ENCODE results near the gene AQP5. TPM values are rescaled to one million over a fixed set of nuclear protein-coding genes. Genes with fewer than 3 reads are reported as not detected.
A peak's percentile ranks its signal among the peaks of the same experiment; 100 is the strongest.

Gene AQP5
- total RNA-seq, 6 experiments from 2014 or later: not detected

DNA sequence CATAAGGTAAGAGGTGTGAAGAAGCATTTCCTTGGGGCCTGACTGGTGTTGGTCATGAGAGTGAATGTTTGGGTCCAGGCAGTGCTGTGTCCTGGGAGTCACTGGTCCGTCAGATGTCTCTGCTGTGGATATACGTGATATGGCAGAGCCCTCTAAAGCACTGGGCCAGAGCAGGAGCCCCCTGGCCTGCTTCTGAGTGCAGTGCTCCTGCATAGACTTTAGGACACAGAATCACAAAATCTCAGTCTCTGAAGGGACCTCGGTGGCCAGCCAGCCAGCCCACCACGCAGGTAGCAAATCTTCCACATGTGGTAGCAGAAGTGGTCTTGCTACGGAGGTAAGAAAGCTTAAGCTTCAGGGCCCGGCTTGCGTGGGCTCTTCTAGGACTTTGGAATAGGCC, 29.6 kb upstream of the AQP5 start:
- no peaks in the 10 kb centered on the region for H3K36me3 ChIP-seq
- no peak overlapping the region for H3K27ac ChIP-seq
- TF ChIP-seq CTCF (IDR thresholded peaks at IDR 0.05) (no peak), POLR2A (IDR thresholded peaks at IDR 0.05) (no peak)
- DNase-seq (no peak), ATAC-seq (no peak)
- WGBS (ENCODE audit: insufficient coverage, low coverage, low lambda C conversion rate, missing lambda C conversion rate): 70% methylated on average over 4 of the region's 7 CpGs
- no peaks in the 10 kb centered on the region for H3K9me3 ChIP-seq
- intact Hi-C loops (cut with DNase I): no loop called here
- no peaks in the 10 kb centered on the region for H3K4me1 ChIP-seq
- H3K4me3 ChIP-seq: no peak overlapping the region
- H3K27me3 ChIP-seq: no peaks in the 10 kb centered on the region

DNA sequence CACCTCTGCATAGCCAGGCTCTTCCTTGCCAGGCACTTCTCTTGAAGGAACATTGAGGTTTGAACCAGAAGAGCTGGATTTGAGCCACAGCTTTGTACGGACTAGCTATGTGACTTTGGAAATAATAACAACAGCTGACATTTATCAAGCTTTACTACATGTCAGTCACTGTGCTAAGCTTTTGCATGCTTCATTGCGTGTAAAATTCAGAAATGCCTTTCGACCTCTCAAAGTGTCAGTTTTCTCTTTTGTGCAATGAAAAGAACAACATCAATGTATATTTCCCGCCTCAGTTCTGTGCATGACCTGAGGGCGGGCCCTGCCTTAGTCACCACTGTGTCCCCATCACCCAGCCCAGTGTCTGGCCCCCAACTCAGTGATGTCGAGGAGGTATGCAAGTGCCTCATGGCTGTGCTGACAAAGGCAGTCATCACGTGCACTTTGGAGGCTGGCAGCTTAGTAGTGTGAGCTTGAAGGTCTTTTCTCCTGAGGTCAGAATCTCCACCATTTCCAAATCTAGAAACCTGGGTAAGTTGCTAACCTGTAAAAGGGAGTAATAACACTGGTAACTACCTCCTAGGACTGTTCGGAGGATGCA, 29.0 kb upstream of the AQP5 start:
- no peak for TF ChIP-seq POLR2A (IDR thresholded peaks at IDR 0.05)
- no peak for TF ChIP-seq CTCF (IDR thresholded peaks at IDR 0.05)
- no peaks in the 10 kb centered on the region for H3K27me3 ChIP-seq
- H3K4me3 ChIP-seq: no peak overlapping the region
- ATAC-seq: no peak
- H3K4me1 ChIP-seq: no peaks in the 10 kb centered on the region
- no peaks in the 10 kb centered on the region for H3K36me3 ChIP-seq
- WGBS (ENCODE audit: insufficient coverage, low coverage, low lambda C conversion rate, missing lambda C conversion rate): 86% methylated on average over 8 of the region's 8 CpGs
- intact Hi-C loops (cut with DNase I): no loop called here
- no peak overlapping the region for H3K27ac ChIP-seq
- no peaks in the 10 kb centered on the region for H3K9me3 ChIP-seq
- DNase-seq: no peak

DNA sequence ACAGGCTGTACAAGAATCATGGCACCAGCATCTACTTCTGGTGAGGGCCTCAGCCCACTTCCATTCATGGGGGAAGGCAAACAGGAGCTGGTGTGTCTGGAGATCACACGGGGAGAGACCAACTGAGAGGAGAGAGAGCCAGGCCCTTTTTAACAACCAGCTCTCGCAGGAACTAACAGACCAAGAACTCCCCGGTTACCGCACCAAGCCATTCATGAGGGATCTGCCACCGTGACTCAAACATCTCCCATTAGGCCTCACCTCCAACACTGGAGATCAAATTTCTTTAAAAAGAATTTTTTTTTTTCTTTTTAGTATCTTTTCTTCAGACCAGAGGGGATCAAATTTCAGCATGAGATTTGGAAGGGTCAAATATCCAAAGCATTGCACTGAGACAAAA, 27.9 kb upstream of the AQP5 start:
- TF ChIP-seq CTCF (IDR thresholded peaks at IDR 0.05): no peak
- TF ChIP-seq POLR2A (IDR thresholded peaks at IDR 0.05): no peak
- no peaks in the 10 kb centered on the region for H3K27me3 ChIP-seq
- whole genome bisulfite sequencing (ENCODE audit: insufficient coverage, low coverage, low lambda C conversion rate, missing lambda C conversion rate): 85% methylated on average over 5 of the region's 5 CpGs
- H3K27ac ChIP-seq: no peak overlapping the region
- H3K4me1 ChIP-seq: no peaks in the 10 kb centered on the region
- H3K9me3 ChIP-seq: no peaks in the 10 kb centered on the region
- intact Hi-C loops (cut with DNase I): no loop called here
- H3K36me3 ChIP-seq: no peaks in the 10 kb centered on the region
- ATAC-seq: no peak
- peak in 1 of 3 donors; percentile 17 for DNase-seq
- H3K4me3 ChIP-seq: no peak overlapping the region

DNA sequence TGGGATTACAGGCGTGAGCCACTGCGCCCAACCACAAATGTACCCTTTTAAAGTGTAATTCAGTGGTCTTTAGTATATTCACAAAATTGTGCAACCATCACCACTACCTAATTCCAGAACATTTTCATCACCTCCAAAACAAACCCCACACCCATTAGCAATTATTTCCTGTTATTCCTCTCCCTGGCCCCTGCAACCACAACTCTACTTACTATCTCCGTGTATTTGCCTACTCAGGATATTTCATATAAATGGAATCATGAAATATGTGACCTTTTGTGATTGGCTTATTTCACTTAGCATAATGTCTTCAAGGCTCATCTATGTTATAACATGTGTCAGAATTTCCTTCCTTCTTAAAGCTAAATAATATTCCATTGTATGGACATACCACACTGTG, 27.2 kb upstream of the AQP5 start:
- Histone ChIP-seq H3K27me3 (no peaks in the 10 kb centered on the region), H3K4me3 (no peak overlapping the region), H3K36me3 (no peaks in the 10 kb centered on the region), H3K4me1 (no peaks in the 10 kb centered on the region), H3K27ac (no peak overlapping the region), H3K9me3 (no peaks in the 10 kb centered on the region)
- no peak for DNase-seq
- intact Hi-C loops (cut with DNase I): no loop called here
- no peak for ATAC-seq
- 46% methylated on average over 1 of the region's 3 CpGs for WGBS (ENCODE audit: insufficient coverage, low coverage, low lambda C conversion rate, missing lambda C conversion rate)
- TF ChIP-seq POLR2A (IDR thresholded peaks at IDR 0.05) (no peak), CTCF (IDR thresholded peaks at IDR 0.05) (no peak)

DNA sequence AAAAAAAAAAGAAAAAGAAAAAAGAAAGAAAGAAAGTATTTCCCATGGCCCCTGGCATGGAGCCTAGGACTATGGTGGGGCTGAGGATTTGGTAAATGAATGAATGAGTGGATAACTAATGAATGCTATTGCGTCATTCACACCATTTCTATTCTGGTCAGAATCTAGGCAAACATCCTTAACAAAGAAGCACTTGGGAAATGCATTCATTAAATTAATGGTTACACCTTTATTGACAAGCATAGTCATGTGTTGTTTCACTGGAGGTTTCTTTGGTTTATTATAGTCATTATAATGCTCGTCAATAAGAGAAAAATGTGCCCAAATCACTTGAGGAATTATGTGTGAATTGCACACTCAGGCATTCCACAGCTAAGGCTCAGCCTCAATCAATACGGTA, 24.7 kb upstream of the AQP5 start:
- no peak overlapping the region for H3K4me3 ChIP-seq
- DNase-seq (no peak), ATAC-seq (no peak)
- WGBS (ENCODE audit: insufficient coverage, low coverage, low lambda C conversion rate, missing lambda C conversion rate): 66% methylated on average over 3 of the region's 3 CpGs
- intact Hi-C loops (cut with DNase I): no loop called here
- H3K4me1 ChIP-seq: no peaks in the 10 kb centered on the region
- no peaks in the 10 kb centered on the region for H3K36me3 ChIP-seq
- H3K27ac ChIP-seq: no peak overlapping the region
- no peaks in the 10 kb centered on the region for H3K27me3 ChIP-seq
- no peaks in the 10 kb centered on the region for H3K9me3 ChIP-seq
- TF ChIP-seq POLR2A (IDR thresholded peaks at IDR 0.05): no peak
- no peak for TF ChIP-seq CTCF (IDR thresholded peaks at IDR 0.05)
